ENCODE measurements around the gene CHAD. TPM values are rescaled to one million over a fixed set of nuclear protein-coding genes. Genes with fewer than 3 reads are reported as not detected.
A peak's percentile ranks its signal among the peaks of the same experiment; 100 is the strongest.

CHAD gene
- total RNA-seq, 2 experiments from 2014 or later: not detected

DNA sequence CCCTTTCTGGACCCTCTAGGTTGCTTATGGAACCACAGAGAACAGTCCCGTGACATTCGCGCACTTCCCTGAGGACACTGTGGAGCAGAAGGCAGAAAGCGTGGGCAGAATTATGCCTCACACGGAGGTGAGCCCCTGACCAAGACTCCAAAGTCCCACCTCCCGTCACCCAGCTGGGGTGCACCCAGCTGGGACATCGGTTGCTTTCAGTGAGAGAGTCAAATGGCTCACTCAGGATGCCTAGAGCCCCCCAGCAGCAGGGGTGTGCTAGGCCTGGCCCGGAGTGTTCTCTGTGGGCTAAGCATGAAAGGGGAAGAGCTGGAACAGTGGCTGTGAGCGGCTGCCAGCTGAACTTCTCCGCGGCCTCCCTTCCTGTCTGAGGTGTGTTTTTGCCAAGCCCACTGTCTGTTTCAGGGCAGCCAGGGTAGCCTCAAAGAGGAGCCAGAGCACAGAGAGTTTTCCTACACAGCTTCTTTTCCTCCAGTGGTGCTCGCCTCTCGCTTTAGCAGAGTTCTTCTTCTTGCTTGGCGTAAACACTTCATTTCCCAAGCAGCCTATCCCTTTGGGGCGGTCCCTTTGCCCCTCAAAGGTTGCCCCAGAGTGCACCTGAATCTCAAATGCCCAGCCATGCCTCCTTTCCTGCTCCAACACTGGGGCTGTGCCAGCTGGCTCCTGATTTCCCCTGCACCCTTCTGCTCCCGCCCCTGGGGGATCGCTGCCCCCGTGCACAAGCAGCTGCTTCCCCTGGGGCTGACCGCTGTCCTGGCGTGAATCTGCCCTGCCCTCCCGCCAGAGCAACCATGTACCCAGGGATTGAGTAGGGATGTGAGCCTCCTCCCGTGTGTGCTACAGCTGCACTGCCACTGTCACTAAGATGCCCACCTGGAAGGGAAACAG, 2.6 kb upstream of the CHAD start:
- DNase-seq: no peak
- Mint-ChIP-seq H3K4me3 (no peak overlapping the region), H3K27me3 (peaks cover 16% of the 10 kb centered on the region), H3K36me3 (ENCODE audit: low read depth) (no peaks in the 10 kb centered on the region), H3K27ac (no peak overlapping the region), H3K9me3 (no peaks in the 10 kb centered on the region), H3K4me1 (ENCODE audit: low read depth) (peaks cover 4% of the 10 kb centered on the region)
- CTCF ChIA-PET: interaction anchor here (1.1 to 3.6 kb wide), 4 partner anchors 7 to 155 kb away, joined by 3 to 14 read pairs (median 4); partner anchors contain the start of gene LRRC59
- TF ChIP-seq, protein P1, sequence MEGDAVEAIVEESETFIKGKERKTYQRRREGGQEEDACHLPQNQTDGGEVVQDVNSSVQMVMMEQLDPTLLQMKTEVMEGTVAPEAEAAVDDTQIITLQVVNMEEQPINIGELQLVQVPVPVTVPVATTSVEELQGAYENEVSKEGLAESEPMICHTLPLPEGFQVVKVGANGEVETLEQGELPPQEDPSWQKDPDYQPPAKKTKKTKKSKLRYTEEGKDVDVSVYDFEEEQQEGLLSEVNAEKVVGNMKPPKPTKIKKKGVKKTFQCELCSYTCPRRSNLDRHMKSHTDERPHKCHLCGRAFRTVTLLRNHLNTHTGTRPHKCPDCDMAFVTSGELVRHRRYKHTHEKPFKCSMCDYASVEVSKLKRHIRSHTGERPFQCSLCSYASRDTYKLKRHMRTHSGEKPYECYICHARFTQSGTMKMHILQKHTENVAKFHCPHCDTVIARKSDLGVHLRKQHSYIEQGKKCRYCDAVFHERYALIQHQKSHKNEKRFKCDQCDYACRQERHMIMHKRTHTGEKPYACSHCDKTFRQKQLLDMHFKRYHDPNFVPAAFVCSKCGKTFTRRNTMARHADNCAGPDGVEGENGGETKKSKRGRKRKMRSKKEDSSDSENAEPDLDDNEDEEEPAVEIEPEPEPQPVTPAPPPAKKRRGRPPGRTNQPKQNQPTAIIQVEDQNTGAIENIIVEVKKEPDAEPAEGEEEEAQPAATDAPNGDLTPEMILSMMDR (IDR thresholded peaks at IDR 0.05): no peak
- POLR2A ChIA-PET: interaction anchor here (0.8 to 1.2 kb wide), 4 partner anchors 8 to 30 kb away, joined by 3 read pairs; no protein-coding TSS in a partner anchor
- peak; percentile 30 for ATAC-seq
- intact Hi-C loops (cut with micrococcal nuclease): no loop called here

DNA sequence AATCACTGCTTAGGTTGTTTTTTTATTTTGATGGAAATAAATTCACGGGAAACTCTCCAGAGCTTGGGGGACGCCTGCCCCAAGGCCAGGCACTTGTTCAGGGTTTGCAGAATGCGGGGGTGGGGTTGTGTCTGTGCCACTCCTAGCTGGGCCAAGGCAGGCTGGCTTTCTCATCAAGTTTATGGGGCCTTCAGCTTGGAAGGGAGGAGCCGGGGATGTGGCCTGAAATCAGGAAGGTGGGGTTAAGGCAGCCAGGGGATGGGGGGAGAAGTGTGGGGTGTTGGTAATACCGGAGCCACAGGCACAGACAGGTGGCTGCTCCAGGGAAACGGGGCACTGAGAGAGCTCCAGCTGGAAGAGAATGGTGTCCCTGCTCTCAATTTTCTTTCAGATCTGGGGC, 1.7 kb upstream of the CHAD start:
- peaks cover 16% of the 10 kb centered on the region for H3K27me3 Mint-ChIP-seq
- no peaks in the 10 kb centered on the region for H3K36me3 Mint-ChIP-seq (ENCODE audit: low read depth)
- TF ChIP-seq, protein P1 (IDR thresholded peaks at IDR 0.05): no peak
- no peaks in the 10 kb centered on the region for H3K9me3 Mint-ChIP-seq
- POLR2A ChIA-PET: interaction anchor here (1.2 kb wide), 1 partner anchor 9 kb away, joined by 3 read pairs; no protein-coding TSS in a partner anchor
- no peak overlapping the region for H3K27ac Mint-ChIP-seq
- ATAC-seq (no peak), DNase-seq (no peak)
- intact Hi-C loops (cut with micrococcal nuclease): no loop called here
- no peak overlapping the region for H3K4me3 Mint-ChIP-seq
- CTCF ChIA-PET: interaction anchor here (1.1 to 3.6 kb wide), 4 partner anchors 8 to 156 kb away, joined by 3 to 14 read pairs (median 4); partner anchors contain the start of gene LRRC59
- peaks cover 4% of the 10 kb centered on the region for H3K4me1 Mint-ChIP-seq (ENCODE audit: low read depth)

DNA sequence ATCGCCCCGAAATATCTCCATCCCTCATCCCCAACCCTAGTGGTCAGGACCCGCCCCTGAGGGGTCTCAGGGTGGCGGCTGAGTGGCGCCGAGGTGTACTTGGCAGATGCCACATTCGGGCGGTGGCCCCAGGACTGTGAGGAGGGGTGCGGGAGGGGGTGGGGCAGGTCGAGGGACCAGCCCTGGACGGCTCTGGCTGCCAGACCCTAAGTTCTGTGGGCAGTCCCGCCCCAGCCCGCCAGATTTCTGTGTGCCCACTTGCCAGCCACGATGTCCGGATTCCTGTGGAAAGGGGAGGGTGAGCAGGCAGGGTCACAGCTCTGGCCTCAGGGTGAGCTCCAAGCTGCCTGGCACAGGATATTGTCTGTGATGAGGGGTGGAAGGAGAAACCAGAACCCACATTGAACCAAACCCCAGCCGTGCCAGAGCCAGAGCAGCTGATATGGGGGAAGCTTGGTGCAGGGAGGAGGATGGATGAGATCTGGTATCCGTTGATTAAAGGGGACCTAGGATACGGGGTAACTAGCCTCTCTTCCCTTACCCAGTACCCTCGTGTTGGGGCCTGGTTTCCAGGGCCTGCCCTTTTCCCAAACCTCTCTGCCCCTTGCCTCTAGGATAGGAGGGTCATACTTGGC, 1.1 kb upstream of the CHAD start:
- no peak for ATAC-seq
- intact Hi-C loops (cut with micrococcal nuclease): no loop called here
- no peak overlapping the region for H3K27ac Mint-ChIP-seq
- peaks cover 16% of the 10 kb centered on the region for H3K27me3 Mint-ChIP-seq
- DNase-seq: no peak
- no peaks in the 10 kb centered on the region for H3K36me3 Mint-ChIP-seq (ENCODE audit: low read depth)
- CTCF ChIA-PET: interaction anchor here (0.9 to 1.5 kb wide), 4 partner anchors 8 to 157 kb away, joined by 3 to 4 read pairs (median 4); no protein-coding TSS in a partner anchor
- peaks cover 4% of the 10 kb centered on the region for H3K4me1 Mint-ChIP-seq (ENCODE audit: low read depth)
- TF ChIP-seq, protein P1 (IDR thresholded peaks at IDR 0.05): no peak
- POLR2A ChIA-PET: interaction anchor here (1.2 kb wide), 1 partner anchor 10 kb away, joined by 3 read pairs; no protein-coding TSS in a partner anchor
- H3K9me3 Mint-ChIP-seq: no peaks in the 10 kb centered on the region
- no peak overlapping the region for H3K4me3 Mint-ChIP-seq

DNA sequence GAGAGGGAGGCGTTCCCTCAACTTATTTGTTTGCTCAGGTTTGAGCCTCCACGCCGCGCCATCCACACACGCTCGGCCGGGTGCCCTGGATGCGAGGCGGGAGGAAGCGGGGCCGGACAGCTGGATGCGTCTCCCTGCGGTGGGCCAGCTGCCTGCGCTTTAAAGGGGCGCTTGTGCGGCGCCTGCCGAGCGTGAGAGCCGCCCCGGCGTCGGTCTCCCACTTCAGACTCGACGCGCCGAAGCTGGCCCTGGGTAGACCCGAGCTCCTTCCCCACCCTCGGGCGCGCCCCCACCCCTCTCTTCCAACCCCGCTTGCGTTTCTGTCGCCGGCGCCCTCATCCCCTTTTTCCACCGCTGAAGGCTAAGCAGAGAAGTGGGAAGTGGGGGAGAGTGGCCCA, 527 bp upstream of the CHAD start:
- CTCF ChIA-PET: interaction anchor here (0.9 to 1.0 kb wide), 2 partner anchors 10 to 107 kb away, joined by 3 to 4 read pairs; no protein-coding TSS in a partner anchor
- Mint-ChIP-seq H3K9me3 (no peaks in the 10 kb centered on the region), H3K4me1 (ENCODE audit: low read depth) (peaks cover 4% of the 10 kb centered on the region), H3K27me3 (peaks cover 16% of the 10 kb centered on the region), H3K36me3 (ENCODE audit: low read depth) (no peaks in the 10 kb centered on the region), H3K27ac (no peak overlapping the region), H3K4me3 (no peak overlapping the region)
- no peak for ATAC-seq
- TF ChIP-seq, protein P1 (IDR thresholded peaks at IDR 0.05): no peak
- intact Hi-C loops (cut with micrococcal nuclease): no loop called here
- DNase-seq: no peak
- POLR2A ChIA-PET: no interaction called here
